ENCODE measurements around the gene TRAPPC3L. TPM values are rescaled to one million over a fixed set of nuclear protein-coding genes. Genes with fewer than 3 reads are reported as not detected.
A peak's percentile ranks its signal among the peaks of the same experiment; 100 is the strongest.

Gene TRAPPC3L
- polyA plus RNA-seq, 6 donors from 2014 or later = 0.24 to 0.84 (median 0.38) TPM; not detected in 3

DNA sequence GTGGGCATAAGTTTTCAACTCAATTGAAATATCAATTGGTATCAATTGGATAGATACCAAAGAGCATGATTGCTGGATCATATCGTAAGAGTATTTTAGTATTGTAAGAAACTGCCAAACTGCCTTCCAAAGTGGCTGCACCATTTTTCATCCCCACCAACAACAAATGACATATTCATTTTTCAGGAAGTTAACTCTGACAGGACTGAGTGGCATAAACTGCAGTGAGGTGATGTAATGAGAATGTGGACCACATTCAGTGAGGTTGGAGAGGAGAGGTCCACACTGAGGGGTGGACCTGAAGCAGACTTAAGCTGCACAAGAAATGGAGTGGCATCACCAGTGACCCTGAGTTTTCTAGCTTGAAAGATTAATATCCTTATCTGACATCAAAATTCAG, 95.9 kb downstream of the TRAPPC3L start:
- peak overlapping the region in 2 of 6 donors; percentile 29 to 93 for H3K27ac Mint-ChIP-seq
- ATAC-seq (ENCODE audit: low read depth in 2 of 2) = no peak
- peaks cover 29 to 47% (median 43%) of the 10 kb centered on the region in 3 donors for H3K4me1 Mint-ChIP-seq
- H3K9me3 Mint-ChIP-seq = no peaks in the 10 kb centered on the region
- no peak for DNase-seq
- no peaks in the 10 kb centered on the region for H3K36me3 Mint-ChIP-seq
- H3K27me3 Mint-ChIP-seq = no peaks in the 10 kb centered on the region
- no peak overlapping the region for H3K4me3 Mint-ChIP-seq

DNA sequence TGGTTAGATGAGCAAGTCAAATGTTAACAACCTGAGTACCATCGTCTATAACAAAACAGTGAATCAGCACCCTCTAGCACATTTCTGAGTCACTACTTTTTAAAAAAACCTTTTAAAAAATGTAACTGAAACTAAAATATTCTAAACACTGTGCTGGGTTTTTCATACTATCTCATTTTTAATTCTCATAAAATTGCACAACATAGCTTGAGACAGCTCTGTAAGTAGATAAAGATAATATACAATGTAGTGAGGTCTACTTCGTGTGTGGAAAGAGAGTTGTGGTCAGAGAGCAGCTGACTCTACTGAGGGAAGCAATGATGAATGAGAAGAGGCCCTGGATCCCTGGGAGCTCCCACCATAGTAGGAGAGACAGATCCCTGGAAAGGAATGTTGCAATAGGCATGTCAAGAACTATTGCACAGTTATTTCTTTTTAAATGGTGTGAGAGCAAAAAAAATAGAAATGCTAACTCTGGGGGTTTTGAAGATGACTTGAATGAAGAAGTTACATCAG, 97.9 kb downstream of the TRAPPC3L start:
- peaks cover 34 to 50% (median 48%) of the 10 kb centered on the region in 3 donors for H3K4me1 Mint-ChIP-seq
- no peak for DNase-seq
- H3K27me3 Mint-ChIP-seq = no peaks in the 10 kb centered on the region
- H3K9me3 Mint-ChIP-seq = no peaks in the 10 kb centered on the region
- no peak for ATAC-seq (ENCODE audit: low read depth in 2 of 2)
- no peak overlapping the region for H3K27ac Mint-ChIP-seq
- H3K4me3 Mint-ChIP-seq = no peak overlapping the region
- H3K36me3 Mint-ChIP-seq = no peaks in the 10 kb centered on the region

DNA sequence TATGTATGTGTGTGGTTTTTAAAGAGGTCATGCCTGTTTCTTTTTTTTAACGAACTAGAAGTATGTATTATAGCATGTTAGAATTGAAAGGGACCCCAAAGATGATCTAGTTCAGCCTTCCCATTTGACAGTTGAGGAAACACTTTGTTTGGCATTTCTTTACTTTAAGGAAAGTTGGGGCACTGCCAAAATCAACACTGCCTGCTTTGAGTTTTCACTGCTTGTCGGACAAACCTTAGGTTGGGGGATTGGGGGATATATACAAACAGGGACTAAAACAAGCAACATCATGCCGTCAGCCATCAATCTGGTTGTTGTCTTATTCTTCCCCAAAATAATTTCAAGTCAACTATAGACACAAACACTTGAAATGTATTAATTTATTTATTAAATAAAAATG, 98.4 kb downstream of the TRAPPC3L start:
- DNase-seq = no peak
- Mint-ChIP-seq H3K27me3 (no peaks in the 10 kb centered on the region), H3K27ac (no peak overlapping the region), H3K9me3 (no peaks in the 10 kb centered on the region), H3K4me3 (no peak overlapping the region), H3K36me3 (no peaks in the 10 kb centered on the region), H3K4me1 (peaks cover 34 to 48% (median 47%) of the 10 kb centered on the region in 3 donors)
- ATAC-seq (ENCODE audit: low read depth in 2 of 2) = no peak

DNA sequence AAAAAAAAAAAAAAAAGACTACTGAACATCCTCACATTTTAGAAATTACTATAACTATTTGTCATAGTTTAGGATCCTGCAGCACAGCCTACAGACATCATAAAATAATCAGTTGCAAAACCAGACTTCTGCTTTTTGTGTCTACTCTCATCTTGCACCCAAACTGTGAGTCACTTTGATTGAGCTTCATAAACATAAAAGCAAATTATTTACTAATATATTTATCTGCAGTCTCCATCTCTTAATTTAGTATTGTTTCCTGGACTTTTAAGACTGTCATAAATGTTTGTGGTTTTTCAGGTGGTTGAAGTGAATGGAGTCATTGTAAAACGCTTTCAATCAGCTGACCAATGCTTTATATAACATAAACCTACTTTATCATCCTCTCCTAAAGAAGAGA, 99.1 kb downstream of the TRAPPC3L start:
- Mint-ChIP-seq H3K27ac (no peak overlapping the region), H3K4me1 (peaks cover 30 to 45% (median 43%) of the 10 kb centered on the region in 3 donors), H3K27me3 (no peaks in the 10 kb centered on the region), H3K36me3 (no peaks in the 10 kb centered on the region), H3K4me3 (no peak overlapping the region), H3K9me3 (no peaks in the 10 kb centered on the region)
- peak; percentile 17 to 22 for ATAC-seq (ENCODE audit: low read depth in 2 of 2)
- DNase-seq = no peak

DNA sequence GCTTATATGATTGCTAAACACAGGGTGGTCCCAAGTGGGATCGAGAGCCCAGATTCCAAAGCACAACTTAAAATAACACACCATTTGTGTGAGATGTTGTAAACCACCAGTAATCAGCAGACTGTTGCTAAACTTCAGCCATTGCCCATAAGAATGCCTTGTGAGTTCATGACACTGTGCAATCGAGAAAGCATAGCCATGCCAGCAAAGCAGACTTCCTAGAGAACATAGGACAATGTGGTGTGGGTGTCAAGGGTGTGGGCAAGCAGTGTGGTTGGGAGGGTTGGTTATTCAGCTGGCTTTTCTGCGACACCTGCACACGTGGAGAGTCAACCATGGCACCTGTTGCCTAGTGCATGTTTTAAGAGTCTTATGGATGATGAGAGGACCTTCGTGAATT, 100.4 kb downstream of the TRAPPC3L start:
- Mint-ChIP-seq H3K36me3 (no peaks in the 10 kb centered on the region), H3K9me3 (no peaks in the 10 kb centered on the region), H3K27ac (peak overlapping the region in 1 of 6 donors; percentile 28), H3K27me3 (no peaks in the 10 kb centered on the region), H3K4me1 (peaks cover 17 to 34% (median 30%) of the 10 kb centered on the region in 3 donors), H3K4me3 (peak overlapping the region in 1 of 8 donors; percentile 13)
- no peak for ATAC-seq (ENCODE audit: low read depth in 2 of 2)
- DNase-seq = no peak

Other genes with a start within 250 kb of the TRAPPC3L start
- gene DSE, start 174.7 kb downstream of the TRAPPC3L start, polyA plus RNA-seq (ENCODE audit: low read depth in 6 of 6) = 10 to 100 TPM in 5 of 6 donors, 1 to 10 TPM in 1; 6.9 to 28.5 (median 21.2) TPM
- 1,000 to 10,000 TPM in 1 of 6 donors, 100 to 1,000 TPM in 5; 687 to 1,118 (median 783) TPM for gene CALHM6, start 84.3 kb downstream of the TRAPPC3L start, polyA plus RNA-seq (ENCODE audit: low read depth in 6 of 6)
- gene CALHM5, start 34.0 kb downstream of the TRAPPC3L start, polyA plus RNA-seq (ENCODE audit: low read depth in 6 of 6) = not detected
- gene CALHM4, start 8.1 kb upstream of the TRAPPC3L start, polyA plus RNA-seq (ENCODE audit: low read depth in 6 of 6) = under 1 TPM in 1 of 6 donors, not detected in 5; 0.32 TPM
- gene RWDD1, start 25.8 kb upstream of the TRAPPC3L start, polyA plus RNA-seq (ENCODE audit: low read depth in 6 of 6) = 10 to 100 TPM; 39.7 to 61.6 (median 49.7) TPM
- under 1 TPM in 2 of 6 donors, not detected in 4; 0.13 to 0.25 TPM for gene RSPH4A, start 70.8 kb upstream of the TRAPPC3L start, polyA plus RNA-seq (ENCODE audit: low read depth in 6 of 6)
- 1 to 10 TPM; 5.8 to 9.2 (median 6.7) TPM for gene ZUP1, start 123.1 kb upstream of the TRAPPC3L start, polyA plus RNA-seq (ENCODE audit: low read depth in 6 of 6)
- 10 to 100 TPM; 15.7 to 20.6 (median 17.4) TPM for gene KPNA5, start 135.5 kb upstream of the TRAPPC3L start, polyA plus RNA-seq (ENCODE audit: low read depth in 6 of 6)
- gene FAM162B, start 220.0 kb upstream of the TRAPPC3L start, polyA plus RNA-seq (ENCODE audit: low read depth in 6 of 6) = not detected

Measured in naive B cell (primary cell).